PC-3 (cell line): Measurements from ENCODE around the gene CCSER1. TPM values are rescaled to one million over a fixed set of nuclear protein-coding genes. Genes with fewer than 3 reads are reported as not detected.

Experiments used
- ATAC-seq: fragments of 200-7000 bp; cut with Tn5 transposase; 2 replicates; pipeline ENCODE4 v1.9.1; 2020; ENCODE audit warnings: mild to moderate bottlenecking, moderate library complexity
- BruUV-seq: library from RNA; stranded (reverse); fragments of 400-500 nt; replicated peaks from 2 replicates; lab custom pipeline; 2021; lab: Mats Ljungman, UMichigan
- CTCF ChIA-PET: fragments of 300-600 bp; sonication (Branson Sonifier 250); formaldehyde crosslinking; loops from one replicate; lab custom pipeline; 2022; ENCODE audit warnings: antibody characterized with exemption; lab: Charles Lee
- POLR2A ChIA-PET: fragments of 300-600 bp; sonication (Branson Sonifier 250); formaldehyde crosslinking; loops from one replicate; lab custom pipeline; 2022; ENCODE audit warnings: antibody characterized with exemption; ENCODE audit not compliant: unreplicated experiment; lab: Charles Lee
- DNase-seq: peaks from one replicate; pipeline ENCODE4 v3.0.0-alpha.2; 2015
- H2AFZ ChIP-seq: fragments of 300-600 bp; sonication (generic); 2 replicates; pipeline ENCODE4 v1.6.0; 2016; ENCODE audit warnings: antibody characterized with exemption, low read length
- H3F3A ChIP-seq: fragments of 300-600 bp; sonication (generic); one replicate; pipeline ENCODE4 v1.6.0; 2017; ENCODE audit warnings: antibody characterized with exemption, low read length, control low read depth, mild to moderate bottlenecking; ENCODE audit not compliant: unreplicated experiment
- H3K27ac ChIP-seq: fragments of 300-600 bp; sonication (generic); 2 replicates; pipeline ENCODE4 v1.5.1; 2016; ENCODE audit warnings: mild to moderate bottlenecking, low read length
- H3K27me3 ChIP-seq: fragments of 300-600 bp; sonication (generic); 2 replicates; pipeline ENCODE4 v1.6.1; 2016; ENCODE audit warnings: low read length, mixed read lengths
- H3K36me3 ChIP-seq: fragments of 300-600 bp; sonication (generic); 2 replicates; pipeline ENCODE4 v1.6.1; 2016; ENCODE audit warnings: low read depth, mixed run types, low read length, mixed read lengths
- H3K4me1 ChIP-seq: fragments of 300-600 bp; sonication (generic); 2 replicates; pipeline ENCODE4 v1.5.1; 2016; ENCODE audit warnings: low read length; ENCODE audit not compliant: insufficient read depth
- H3K4me2 ChIP-seq: fragments of 300-600 bp; sonication (generic); 2 replicates; pipeline ENCODE4 v1.6.0; 2016; ENCODE audit warnings: low read length
- H3K4me3 ChIP-seq: fragments of 300-600 bp; sonication (generic); 2 replicates; pipeline ENCODE4 v1.5.1; 2016; ENCODE audit warnings: mild to moderate bottlenecking, low read length, mixed read lengths
- H3K79me2 ChIP-seq: fragments of 300-600 bp; sonication (generic); 2 replicates; pipeline ENCODE4 v1.6.1; 2017; ENCODE audit warnings: low read length, mixed read lengths
- H3K9ac ChIP-seq: fragments of 300-600 bp; sonication (generic); 2 replicates; pipeline ENCODE4 v1.6.0; 2016; ENCODE audit warnings: mild to moderate bottlenecking, low read length
- H3K9me2 ChIP-seq: fragments of 300-600 bp; sonication (generic); replicated peaks from 2 replicates; pipeline ENCODE4 v1.6.1; 2016; ENCODE audit warnings: mixed run types, low read length, mixed read lengths
- H3K9me3 ChIP-seq: fragments of 300-600 bp; sonication (generic); 2 replicates; pipeline ENCODE4 v1.6.1; 2016; ENCODE audit warnings: low read length, mixed read lengths
- H4K20me1 ChIP-seq: fragments of 300-600 bp; sonication (generic); 2 replicates; pipeline ENCODE4 v1.6.1; 2016; ENCODE audit warnings: low read length, mixed read lengths
- EZH2 ChIP-seq: fragments of 300-600 bp; sonication (generic); IDR thresholded peaks from one replicate; pipeline ENCODE4 v1.6.1; 2017; ENCODE audit warnings: antibody characterized with exemption, mild to moderate bottlenecking, low read length; ENCODE audit not compliant: unreplicated experiment
- EZH2phosphoT487 ChIP-seq: fragments of 300-600 bp; sonication (generic); IDR thresholded peaks from 2 replicates; pipeline ENCODE4 v1.6.1; 2018; ENCODE audit warnings: mild to moderate bottlenecking, antibody characterized with exemption, low read length, borderline replicate concordance
- intact Hi-C: fragments of 100-400 bp; cut with micrococcal nuclease; formaldehyde crosslinking; loops from 2 replicates; pipeline ENCODE4 v1.9.0; 2023
- total RNA-seq: library from RNA; depleted of rRNA; stranded (reverse); fragments of >200 nt; gene quantifications from 2 replicates; pipeline ENCODE4 v1.2.3, GENCODE V29; 2014
- TF ChIP-seq, protein P1 (sequence below): fragments of 300-600 bp; sonication (generic); conservative IDR thresholded peaks from 2 replicates; pipeline ENCODE4 v1.5.1; 2017; ENCODE audit warnings: antibody characterized with exemption, low read depth, mild to moderate bottlenecking, low read length

The CCSER1 gene
- total RNA-seq, 1 experiment from 2014 or later: 6.0 TPM

DNA sequence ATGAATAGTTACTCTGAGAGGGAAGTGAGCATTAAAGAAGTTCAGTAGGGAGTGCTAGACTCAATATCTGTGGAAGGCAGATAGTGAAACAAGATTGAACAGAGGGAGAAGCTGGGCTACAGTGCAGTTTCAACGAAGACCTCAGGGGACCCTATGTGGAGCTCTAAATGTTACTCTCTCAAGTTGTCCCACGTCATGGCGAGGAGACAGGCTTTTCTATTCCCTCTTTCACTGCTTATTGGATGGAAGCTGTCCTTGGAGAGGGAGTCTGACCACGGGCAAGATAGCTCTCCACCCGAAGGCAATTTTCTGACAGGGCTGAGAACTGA lies 42.3 kb upstream of the CCSER1 start:
- Histone ChIP-seq H3K27ac (no peak overlapping the region), H4K20me1 (no peaks in the 10 kb centered on the region), H3K4me3 (no peak overlapping the region), H3K9ac (no peak overlapping the region), H3K9me2 (no peaks in the 10 kb centered on the region), H3F3A (no peaks in the 10 kb centered on the region), H2AFZ (no peak overlapping the region), H3K79me2 (no peaks in the 10 kb centered on the region), H3K4me1 (no peaks in the 10 kb centered on the region), H3K9me3 (no peaks in the 10 kb centered on the region), H3K4me2 (no peak overlapping the region), H3K27me3 (no peaks in the 10 kb centered on the region), H3K36me3 (no peaks in the 10 kb centered on the region)
- TF ChIP-seq EZH2phosphoT487 (no peak), EZH2 (no peak)
- TF ChIP-seq, protein P1, sequence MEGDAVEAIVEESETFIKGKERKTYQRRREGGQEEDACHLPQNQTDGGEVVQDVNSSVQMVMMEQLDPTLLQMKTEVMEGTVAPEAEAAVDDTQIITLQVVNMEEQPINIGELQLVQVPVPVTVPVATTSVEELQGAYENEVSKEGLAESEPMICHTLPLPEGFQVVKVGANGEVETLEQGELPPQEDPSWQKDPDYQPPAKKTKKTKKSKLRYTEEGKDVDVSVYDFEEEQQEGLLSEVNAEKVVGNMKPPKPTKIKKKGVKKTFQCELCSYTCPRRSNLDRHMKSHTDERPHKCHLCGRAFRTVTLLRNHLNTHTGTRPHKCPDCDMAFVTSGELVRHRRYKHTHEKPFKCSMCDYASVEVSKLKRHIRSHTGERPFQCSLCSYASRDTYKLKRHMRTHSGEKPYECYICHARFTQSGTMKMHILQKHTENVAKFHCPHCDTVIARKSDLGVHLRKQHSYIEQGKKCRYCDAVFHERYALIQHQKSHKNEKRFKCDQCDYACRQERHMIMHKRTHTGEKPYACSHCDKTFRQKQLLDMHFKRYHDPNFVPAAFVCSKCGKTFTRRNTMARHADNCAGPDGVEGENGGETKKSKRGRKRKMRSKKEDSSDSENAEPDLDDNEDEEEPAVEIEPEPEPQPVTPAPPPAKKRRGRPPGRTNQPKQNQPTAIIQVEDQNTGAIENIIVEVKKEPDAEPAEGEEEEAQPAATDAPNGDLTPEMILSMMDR: no peak
- POLR2A ChIA-PET: no interaction called here
- no peak for DNase-seq
- intact Hi-C loops: no loop called here
- CTCF ChIA-PET: no interaction called here
- no TSS peak for BruUV-seq
- no peak for ATAC-seq

DNA sequence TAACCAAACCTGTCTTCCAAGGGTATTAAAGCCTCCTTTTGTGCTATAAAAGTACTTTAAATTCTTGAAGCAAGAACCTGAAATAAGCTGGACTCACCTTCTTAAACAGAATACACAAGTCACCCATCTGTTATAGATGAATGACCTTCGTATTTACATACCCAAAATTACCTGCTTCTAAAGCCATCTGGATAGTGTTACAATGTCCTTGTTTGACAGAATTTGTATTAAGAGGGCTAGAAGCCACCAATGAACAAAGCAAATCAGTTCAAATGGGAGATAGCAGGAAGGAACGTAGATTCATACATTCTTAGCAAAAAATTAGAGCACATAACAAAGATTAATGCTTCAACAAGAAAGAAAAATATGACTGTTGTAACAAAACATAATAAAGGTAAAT lies 33.7 kb upstream of the CCSER1 start:
- Histone ChIP-seq H3K27ac (no peak overlapping the region), H3K9ac (no peak overlapping the region), H2AFZ (no peak overlapping the region), H3K9me2 (no peaks in the 10 kb centered on the region), H3K4me2 (0 out of 2 replicates have a peak overlapping the region, but pooled peaks have one; percentile 4), H3K4me3 (no peak overlapping the region), H3K9me3 (no peaks in the 10 kb centered on the region), H3K36me3 (no peaks in the 10 kb centered on the region), H3K79me2 (no peaks in the 10 kb centered on the region), H3F3A (no peaks in the 10 kb centered on the region), H3K4me1 (peaks cover 21% of the 10 kb centered on the region), H4K20me1 (no peaks in the 10 kb centered on the region), H3K27me3 (no peaks in the 10 kb centered on the region)
- CTCF ChIA-PET: no interaction called here
- POLR2A ChIA-PET: no interaction called here
- ATAC-seq (no peak), DNase-seq (peak; percentile 61)
- intact Hi-C loops: no loop called here
- BruUV-seq: no TSS peak
- TF ChIP-seq EZH2phosphoT487 (no peak), EZH2 (no peak)
- TF ChIP-seq, protein P1: no peak

DNA sequence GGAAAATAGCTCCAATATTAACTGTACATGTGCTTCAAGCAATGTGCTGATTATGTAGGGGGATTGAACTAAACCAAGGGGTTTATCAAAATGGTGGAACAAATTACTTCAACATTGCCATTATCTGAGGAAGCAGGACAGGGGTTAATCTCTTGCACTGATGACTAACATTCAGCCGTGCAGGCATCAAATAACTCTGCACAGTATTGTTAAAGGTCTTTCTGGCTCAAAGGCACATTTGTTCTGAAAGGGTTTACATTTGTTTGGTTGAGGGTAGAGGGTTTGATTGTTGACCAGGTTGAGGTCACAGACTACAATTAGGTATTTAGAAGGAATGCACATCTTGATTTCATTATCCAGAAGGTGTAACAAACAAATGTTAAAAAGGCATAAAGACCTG lies 32.2 kb upstream of the CCSER1 start:
- no TSS peak for BruUV-seq
- DNase-seq: peak; percentile 66

More for the DNA sequence above, 32.2 kb upstream of the CCSER1 start:
- Histone ChIP-seq H3K9ac (no peak overlapping the region), H4K20me1 (no peaks in the 10 kb centered on the region), H3K27ac (peak overlapping the region; percentile 32), H3K9me2 (no peaks in the 10 kb centered on the region), H3K79me2 (no peaks in the 10 kb centered on the region), H3K4me2 (peak overlapping the region; percentile 38), H3K9me3 (no peaks in the 10 kb centered on the region), H3K4me1 (peaks cover 23% of the 10 kb centered on the region), H3K4me3 (peak overlapping the region; percentile 2; the same call in 1 of the 2 replicates), H3K27me3 (no peaks in the 10 kb centered on the region), H3F3A (no peaks in the 10 kb centered on the region), H2AFZ (peak overlapping the region; percentile 39; the same call in 1 of the 2 replicates), H3K36me3 (no peaks in the 10 kb centered on the region)
- peak; percentile 81 for ATAC-seq
- CTCF ChIA-PET: no interaction called here
- POLR2A ChIA-PET: no interaction called here
- TF ChIP-seq, protein P1: no peak
- TF ChIP-seq EZH2 (no peak), EZH2phosphoT487 (no peak)
- intact Hi-C loops: no loop called here
